ENCODE results near the gene GAK. TPM values are rescaled to one million over a fixed set of nuclear protein-coding genes. Genes with fewer than 3 reads are reported as not detected.

Gene GAK
- polyA plus RNA-seq, 12 donors = 21.9 to 63.2 (median 31.1) TPM; not detected in 1

GRCh38 chr4:890036-890695 lies 42.0 kb downstream of the GAK start:
- no peak for DNase-seq

- no peak for DNase-seq
Observed at GRCh38 chr4:889516-889915, 42.6 kb downstream of the GAK start.

GRCh38 chr4:888029-888428 lies 44.1 kb downstream of the GAK start:
- no peak for DNase-seq

GRCh38 chr4:887034-887763 lies 44.9 kb downstream of the GAK start:
- DNase-seq = no peak

GRCh38 chr4:886244-886643 lies 45.9 kb downstream of the GAK start:
- no peak for DNase-seq

- no peak for DNase-seq
Observed at GRCh38 chr4:885353-885752, 46.8 kb downstream of the GAK start.

- no peak for DNase-seq
Observed at GRCh38 chr4:884896-885295, 47.2 kb downstream of the GAK start.

GRCh38 chr4:884259-884658 lies 47.9 kb downstream of the GAK start:
- DNase-seq = no peak

- DNase-seq = no peak
Observed at GRCh38 chr4:883377-884095, 48.6 kb downstream of the GAK start.

GRCh38 chr4:882646-883045 lies 49.5 kb downstream of the GAK start:
- no peak for DNase-seq

- DNase-seq = no peak
Observed at GRCh38 chr4:881709-882108, 50.4 kb downstream of the GAK start.

GRCh38 chr4:880684-881405 lies 51.3 kb downstream of the GAK start:
- DNase-seq = no peak

GRCh38 chr4:879729-880077 lies 52.4 kb downstream of the GAK start:
- no peak for DNase-seq

GRCh38 chr4:878796-879728 lies 53.1 kb downstream of the GAK start:
- no peak for DNase-seq

- DNase-seq = no peak
Observed at GRCh38 chr4:877502-877901, 54.6 kb downstream of the GAK start.

- no peak for DNase-seq
Observed at GRCh38 chr4:876780-877179, 55.3 kb downstream of the GAK start.

- no peak for DNase-seq
Observed at GRCh38 chr4:875818-876423, 56.2 kb downstream of the GAK start.

GRCh38 chr4:874971-875817 lies 56.9 kb downstream of the GAK start:
- DNase-seq = no peak

GRCh38 chr4:874056-874455 lies 58.1 kb downstream of the GAK start:
- no peak for DNase-seq

Measured in muscle of arm (tissue), 12 donors.